Stimulated activated CD8-positive, alpha-beta memory T cell treated with anti-CD3 and anti-CD28 coated beads, Interleukin-7, amount 100 ng/mL, for 1 hour (primary cell): ENCODE measurements around the gene BICD1.

Experiments used
- DNase-seq, 2 donors: peaks; one replicate each; pipeline ENCODE4 v3.0.0-alpha.2; 2020; ENCODE audit warnings: low read depth in 2 of 2

BICD1 gene

DNA sequence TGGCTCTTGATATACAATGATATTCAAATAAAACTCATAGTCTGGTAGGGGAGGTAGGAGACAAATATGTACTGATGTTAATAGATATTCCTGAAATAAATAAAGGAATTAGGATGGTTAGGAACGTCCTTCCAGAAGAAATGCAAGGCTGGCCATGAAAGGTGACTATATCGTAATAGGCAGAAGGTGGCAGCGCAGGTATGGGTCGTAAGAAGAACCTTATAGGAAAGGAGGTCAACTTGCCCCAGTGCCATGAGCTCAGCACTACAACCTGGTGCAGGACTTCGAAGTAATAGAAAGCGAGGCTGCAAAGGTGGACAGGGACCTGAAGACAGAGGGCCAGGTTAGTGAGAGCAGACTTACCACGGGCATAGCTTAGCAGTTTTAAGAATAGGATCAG is 237.4 kb downstream of the BICD1 start:
- no peak for DNase-seq

- DNase-seq, result no peak
Measured at GRCh38 chr12:32353540-32353939, 246.9 kb downstream of the BICD1 start.

DNA sequence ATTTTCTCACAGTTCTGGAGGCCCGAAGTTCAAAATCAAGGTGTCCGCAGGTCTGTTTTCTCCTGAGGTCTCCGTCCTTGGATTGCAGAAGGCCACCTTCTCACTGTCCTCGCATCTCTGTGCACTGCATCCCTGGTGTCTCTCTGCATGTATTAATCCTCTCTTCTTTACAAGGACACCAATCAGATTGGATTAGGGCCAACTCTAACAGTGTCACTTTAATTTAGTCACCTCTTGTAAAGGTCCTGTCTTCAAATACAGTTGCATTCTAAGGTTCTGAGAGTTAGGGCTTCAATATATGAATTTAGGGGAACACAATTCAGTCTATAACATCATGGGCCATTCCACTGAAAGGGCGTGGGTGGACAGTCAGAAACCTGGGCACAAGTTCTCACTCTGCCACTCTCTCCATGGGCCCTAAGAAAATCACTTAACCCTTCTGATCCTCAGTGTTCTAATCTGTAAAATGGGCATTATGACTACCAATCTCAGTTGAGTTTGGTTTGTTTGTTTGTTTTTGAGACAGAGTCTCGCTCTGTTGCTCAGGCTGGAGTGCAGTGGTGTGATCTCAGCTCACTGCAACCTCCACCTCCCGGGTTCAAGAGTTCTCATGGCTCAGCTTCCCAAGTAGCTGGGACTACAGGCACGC is 251.1 kb downstream of the BICD1 start:
- DNase-seq, result no peak

DNA sequence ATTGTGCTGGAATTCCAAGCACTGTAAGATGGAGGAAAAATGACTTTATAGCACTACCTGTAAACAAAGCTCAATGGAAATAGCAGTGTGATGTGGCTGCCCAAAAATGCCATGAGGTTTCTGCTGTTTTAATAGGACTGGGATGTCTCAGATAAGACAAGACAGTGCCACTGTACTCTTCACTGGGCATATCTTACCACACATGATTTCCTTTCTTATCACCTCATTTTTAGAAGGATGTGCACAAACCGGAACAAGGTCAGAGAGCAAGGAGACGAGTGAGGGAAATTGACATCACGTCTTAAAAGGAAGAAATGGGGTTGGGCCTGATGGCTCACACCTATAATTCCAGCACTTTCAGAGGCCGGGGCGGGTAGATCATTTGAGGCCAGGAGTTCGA is 254.3 kb downstream of the BICD1 start:
- DNase-seq, result no peak

- DNase-seq, result no peak
Measured at GRCh38 chr12:32362892-32363291, 256.2 kb downstream of the BICD1 start.

- no peak for DNase-seq
Measured at GRCh38 chr12:32365473-32366064, 258.9 kb downstream of the BICD1 start.

DNA sequence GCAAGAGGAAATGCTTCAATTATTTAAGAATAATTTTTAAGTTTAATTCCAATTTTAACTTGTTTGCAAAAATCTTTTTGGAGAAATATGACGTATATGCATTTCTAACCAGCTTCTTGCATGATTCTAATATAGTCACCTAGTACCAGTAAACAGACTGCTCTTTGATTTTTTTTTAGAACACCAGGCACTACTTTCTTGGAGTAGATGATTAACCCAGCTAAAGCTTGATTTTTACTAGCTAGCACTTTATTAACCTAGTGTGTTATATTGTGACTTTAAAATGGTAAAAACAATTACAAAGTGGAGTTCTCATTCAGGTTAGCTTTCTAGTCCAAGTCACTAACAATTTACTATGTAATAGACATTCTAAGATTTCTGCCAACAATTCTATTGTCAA is 260.1 kb downstream of the BICD1 start:
- DNase-seq, result no peak

DNA sequence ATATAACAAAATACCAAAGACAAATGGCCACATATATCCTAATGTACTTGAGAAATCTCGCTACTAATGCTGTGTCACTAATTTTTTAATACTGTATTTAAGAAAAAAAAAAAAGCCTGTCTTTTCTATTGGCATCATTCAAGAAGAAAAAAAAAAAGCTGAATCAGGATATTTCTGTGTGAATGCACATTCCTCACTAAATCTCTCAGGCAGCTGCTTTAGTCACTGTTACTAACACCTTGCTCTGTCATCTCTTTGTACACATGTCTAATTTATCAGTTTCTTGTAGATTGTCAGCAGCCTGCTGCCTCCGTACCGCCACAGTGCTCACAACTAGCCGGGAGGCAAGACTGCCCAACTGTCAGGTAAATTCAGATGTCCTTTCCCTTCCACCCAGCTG is 260.7 kb downstream of the BICD1 start:
- no peak for DNase-seq

GRCh38 chr12:32369202-32369601 is 262.6 kb downstream of the BICD1 start:
- no peak for DNase-seq

DNA sequence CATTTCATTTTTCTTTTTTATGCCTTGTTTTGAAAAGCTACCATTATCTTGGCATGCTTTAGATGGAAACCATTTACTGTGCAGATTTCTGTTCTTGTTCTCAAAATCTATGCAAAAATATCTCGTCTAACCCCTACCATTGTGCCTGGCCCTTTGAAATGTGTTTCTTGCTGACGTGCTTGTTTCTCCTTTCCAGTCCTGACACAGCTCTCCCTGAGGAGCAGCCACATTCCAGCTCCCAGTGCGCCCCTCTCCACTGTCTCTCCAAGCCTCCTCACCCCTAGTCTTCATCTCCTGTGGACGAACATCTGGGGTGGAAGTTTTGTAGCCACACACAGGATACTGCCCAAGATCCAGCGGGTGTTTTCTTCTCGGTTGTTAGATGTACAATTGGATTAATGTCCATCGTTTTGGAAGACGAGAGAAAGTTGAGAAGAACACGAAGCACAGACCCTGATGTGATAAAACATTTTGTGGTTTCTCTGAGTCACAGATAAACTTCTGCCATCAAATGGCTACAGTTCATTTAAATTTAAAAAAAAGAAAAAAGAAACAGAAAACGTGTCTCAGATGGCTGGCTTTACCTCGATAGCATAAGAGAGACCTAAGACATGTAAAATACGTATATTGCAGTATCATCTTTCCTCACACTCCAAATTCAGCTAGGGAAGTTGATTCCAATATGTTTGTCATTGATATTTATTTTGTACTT is 270.9 kb downstream of the BICD1 start:
- DNase-seq, result no peak

- no peak for DNase-seq
Measured at GRCh38 chr12:32379213-32379612, 272.6 kb downstream of the BICD1 start.

GRCh38 chr12:32379667-32380066 is 273.0 kb downstream of the BICD1 start:
- DNase-seq, result no peak

DNA sequence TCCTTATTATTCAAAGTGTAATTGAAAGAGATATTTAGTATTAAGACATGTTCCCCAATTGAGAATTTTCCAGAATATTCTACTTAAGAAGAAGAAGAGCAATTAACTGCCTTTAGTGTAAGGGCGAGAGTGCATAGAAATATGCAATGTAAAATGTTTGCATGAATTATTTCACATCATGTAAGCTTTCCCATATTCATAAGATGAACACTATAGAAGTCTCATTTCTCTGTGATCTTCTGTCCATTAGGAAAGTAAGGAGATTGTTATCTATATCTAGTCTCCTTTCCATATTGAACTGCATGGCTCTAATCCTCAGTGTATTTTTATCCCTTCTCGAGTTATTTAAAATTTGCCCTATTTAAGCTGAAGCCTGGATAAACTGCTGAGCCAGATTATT is 275.6 kb downstream of the BICD1 start:
- DNase-seq, result no peak

GRCh38 chr12:32390572-32391219 is 284.0 kb downstream of the BICD1 start:
- DNase-seq, result no peak

GRCh38 chr12:32395026-32395425 is 288.4 kb downstream of the BICD1 start:
- DNase-seq, result no peak

DNA sequence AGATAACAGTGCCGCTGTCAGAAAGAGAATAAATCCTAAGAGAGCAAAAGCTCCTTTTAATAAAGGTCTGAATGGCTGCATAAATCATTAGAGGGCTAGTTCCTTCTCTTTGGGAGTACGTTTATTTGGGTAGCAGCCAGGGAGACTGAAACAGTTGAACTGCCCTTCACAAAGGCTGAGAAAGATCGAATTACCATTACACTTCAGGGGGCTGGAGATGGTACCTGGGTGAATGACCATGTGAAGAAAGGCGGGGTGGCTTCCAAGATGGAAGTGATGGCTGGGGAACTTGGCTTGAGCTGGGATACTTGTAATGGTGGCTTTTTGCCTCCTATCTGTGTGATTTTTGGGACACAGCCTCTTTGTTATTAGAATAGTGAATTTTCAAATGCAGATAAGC is 291.0 kb downstream of the BICD1 start:
- no peak for DNase-seq

- no peak for DNase-seq
Measured at GRCh38 chr12:32398181-32398580, 291.5 kb downstream of the BICD1 start.

- DNase-seq, result no peak
Measured at GRCh38 chr12:32398816-32399369, 292.2 kb downstream of the BICD1 start.

- DNase-seq, result no peak
Measured at GRCh38 chr12:32399370-32400113, 292.9 kb downstream of the BICD1 start, which contains the start of gene FGD4. Gene FGD4, plus strand, starts transcription at chr12:32399558.

GRCh38 chr12:32400114-32400672 is 293.5 kb downstream of the BICD1 start:
- no peak for DNase-seq

GRCh38 chr12:32400866-32401265 is 294.2 kb downstream of the BICD1 start:
- no peak for DNase-seq
